Measurements from ENCODE around the gene NTSR1.

NTSR1 gene

DNA sequence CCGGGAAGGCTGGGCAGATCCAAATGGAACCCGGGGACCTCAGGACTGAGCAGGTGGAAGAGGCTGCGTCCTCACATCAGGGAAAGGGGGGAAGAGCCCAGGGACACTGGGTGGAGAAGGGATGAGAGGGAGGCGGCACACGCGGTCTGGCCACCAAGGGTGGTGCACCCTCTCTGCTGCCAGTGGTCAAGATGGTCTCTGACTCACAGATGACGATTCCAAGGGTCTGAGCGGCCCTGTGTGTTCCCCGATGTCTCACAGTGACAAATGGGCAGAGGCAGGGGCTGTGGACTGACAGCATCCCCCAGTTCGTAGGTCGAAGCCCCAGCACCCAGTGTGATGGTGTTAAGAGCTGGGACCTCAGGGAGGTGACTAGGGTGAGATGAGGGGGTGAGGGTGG is 34.3 kb upstream of the NTSR1 start:
- no peak for DNase-seq (ENCODE audit: low spot score)
- TF ChIP-seq, protein P1, sequence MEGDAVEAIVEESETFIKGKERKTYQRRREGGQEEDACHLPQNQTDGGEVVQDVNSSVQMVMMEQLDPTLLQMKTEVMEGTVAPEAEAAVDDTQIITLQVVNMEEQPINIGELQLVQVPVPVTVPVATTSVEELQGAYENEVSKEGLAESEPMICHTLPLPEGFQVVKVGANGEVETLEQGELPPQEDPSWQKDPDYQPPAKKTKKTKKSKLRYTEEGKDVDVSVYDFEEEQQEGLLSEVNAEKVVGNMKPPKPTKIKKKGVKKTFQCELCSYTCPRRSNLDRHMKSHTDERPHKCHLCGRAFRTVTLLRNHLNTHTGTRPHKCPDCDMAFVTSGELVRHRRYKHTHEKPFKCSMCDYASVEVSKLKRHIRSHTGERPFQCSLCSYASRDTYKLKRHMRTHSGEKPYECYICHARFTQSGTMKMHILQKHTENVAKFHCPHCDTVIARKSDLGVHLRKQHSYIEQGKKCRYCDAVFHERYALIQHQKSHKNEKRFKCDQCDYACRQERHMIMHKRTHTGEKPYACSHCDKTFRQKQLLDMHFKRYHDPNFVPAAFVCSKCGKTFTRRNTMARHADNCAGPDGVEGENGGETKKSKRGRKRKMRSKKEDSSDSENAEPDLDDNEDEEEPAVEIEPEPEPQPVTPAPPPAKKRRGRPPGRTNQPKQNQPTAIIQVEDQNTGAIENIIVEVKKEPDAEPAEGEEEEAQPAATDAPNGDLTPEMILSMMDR (IDR thresholded peaks at IDR 0.05; ENCODE audit: poor library complexity, severe bottlenecking) = no peak
- H3K36me3 ChIP-seq (ENCODE audit: low read depth) = no peaks in the 10 kb centered on the region
- ATAC-seq (ENCODE audit: low read depth) = no peak
- no peak overlapping the region for H3K27ac ChIP-seq (ENCODE audit: poor library complexity, severe bottlenecking)
- no peaks in the 10 kb centered on the region for H3K4me1 ChIP-seq (ENCODE audit: insufficient read depth, poor library complexity, severe bottlenecking)
- no peaks in the 10 kb centered on the region for H3K27me3 ChIP-seq (ENCODE audit: insufficient read depth, poor library complexity, severe bottlenecking)
- no peaks in the 10 kb centered on the region for H3K9me3 ChIP-seq (ENCODE audit: severe bottlenecking)
- H3K4me3 ChIP-seq (ENCODE audit: severe bottlenecking) = no peak overlapping the region

DNA sequence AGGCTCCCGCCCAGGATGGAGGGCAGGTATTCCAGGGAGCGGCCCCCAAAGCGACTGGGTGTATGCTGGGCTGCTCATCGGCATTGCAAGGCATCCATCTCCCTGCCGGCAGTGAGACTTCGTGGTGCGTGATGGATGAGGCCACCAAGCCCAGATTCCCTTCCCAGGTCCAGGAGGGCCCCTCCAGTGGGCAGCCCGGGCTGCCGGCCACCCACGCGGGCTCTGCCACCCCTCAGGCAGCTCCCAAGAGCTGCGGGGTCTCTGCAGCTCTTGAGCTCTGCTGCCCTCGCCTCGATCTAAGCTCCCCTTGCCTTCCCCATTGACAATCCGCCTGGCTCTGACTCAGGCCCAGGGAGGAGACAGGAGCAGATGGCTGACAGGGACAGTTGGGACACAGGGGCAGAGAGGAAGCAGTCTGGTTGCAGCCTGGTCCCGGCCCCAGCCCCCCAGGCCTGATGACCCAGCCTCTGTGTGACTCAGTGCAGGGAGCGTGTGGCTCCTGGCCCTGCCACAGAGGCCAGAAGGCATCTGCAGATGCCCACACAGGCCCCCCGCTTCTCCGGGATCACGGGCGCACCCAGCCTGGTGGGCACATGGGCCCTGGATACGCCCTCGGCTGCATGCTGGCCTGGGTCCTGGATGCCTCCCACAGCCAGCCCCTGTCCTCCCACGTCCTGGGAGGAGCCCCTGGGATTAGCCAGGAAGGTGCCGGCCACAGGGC is 33.3 kb upstream of the NTSR1 start:
- Histone ChIP-seq H3K9me3 (ENCODE audit: severe bottlenecking) (no peaks in the 10 kb centered on the region), H3K27me3 (ENCODE audit: insufficient read depth, poor library complexity, severe bottlenecking) (no peaks in the 10 kb centered on the region), H3K36me3 (ENCODE audit: low read depth) (no peaks in the 10 kb centered on the region), H3K4me3 (ENCODE audit: severe bottlenecking) (no peak overlapping the region), H3K27ac (ENCODE audit: poor library complexity, severe bottlenecking) (no peak overlapping the region), H3K4me1 (ENCODE audit: insufficient read depth, poor library complexity, severe bottlenecking) (no peaks in the 10 kb centered on the region)
- TF ChIP-seq, protein P1 (IDR thresholded peaks at IDR 0.05; ENCODE audit: poor library complexity, severe bottlenecking) = no peak
- no peak for DNase-seq (ENCODE audit: low spot score)
- peak; percentile 44 for ATAC-seq (ENCODE audit: low read depth)

DNA sequence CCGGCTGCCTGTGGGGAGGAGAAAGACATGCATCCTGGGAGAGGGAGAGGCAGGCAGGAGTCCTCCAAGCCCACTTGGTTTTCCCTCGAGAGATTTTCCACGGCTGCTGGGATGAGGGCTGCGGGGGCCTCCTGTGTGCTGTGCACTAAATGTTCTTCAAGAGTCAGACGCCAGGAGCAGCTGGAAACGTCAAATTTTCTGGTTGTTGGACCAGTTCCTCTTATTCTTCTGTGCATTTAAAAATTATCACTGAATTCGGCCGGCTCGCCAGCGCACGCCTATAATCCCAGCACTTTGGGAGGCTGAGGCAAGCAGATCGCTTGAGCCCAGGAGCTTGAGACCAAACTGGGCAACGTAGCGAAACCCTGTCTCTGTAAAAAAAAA is 32.8 kb upstream of the NTSR1 start:
- Histone ChIP-seq H3K4me1 (ENCODE audit: insufficient read depth, poor library complexity, severe bottlenecking) (no peaks in the 10 kb centered on the region), H3K4me3 (ENCODE audit: severe bottlenecking) (no peak overlapping the region), H3K27ac (ENCODE audit: poor library complexity, severe bottlenecking) (no peak overlapping the region), H3K9me3 (ENCODE audit: severe bottlenecking) (no peaks in the 10 kb centered on the region), H3K27me3 (ENCODE audit: insufficient read depth, poor library complexity, severe bottlenecking) (no peaks in the 10 kb centered on the region), H3K36me3 (ENCODE audit: low read depth) (no peaks in the 10 kb centered on the region)
- DNase-seq (ENCODE audit: low spot score) = no peak
- ATAC-seq (ENCODE audit: low read depth) = no peak
- TF ChIP-seq, protein P1 (IDR thresholded peaks at IDR 0.05; ENCODE audit: poor library complexity, severe bottlenecking) = no peak

DNA sequence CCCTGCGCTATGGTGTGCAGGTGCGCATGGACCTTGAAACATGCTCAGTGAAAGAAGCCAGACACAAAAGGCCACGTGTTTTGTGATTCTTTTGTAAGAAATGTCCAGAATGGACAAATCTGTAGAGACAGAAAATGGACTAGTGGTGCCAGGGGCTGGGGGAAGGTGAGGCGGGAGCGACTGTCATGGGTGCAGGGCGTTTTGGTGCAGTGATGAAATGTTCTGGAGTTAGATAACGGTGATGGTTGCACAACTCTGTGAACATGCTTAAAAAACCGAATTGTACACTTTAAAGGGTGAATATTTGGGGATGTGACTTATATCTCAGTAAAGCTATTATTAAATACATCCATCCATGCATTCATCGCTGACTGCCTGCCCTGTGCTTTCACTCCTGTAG is 31.7 kb upstream of the NTSR1 start:
- Histone ChIP-seq H3K27ac (ENCODE audit: poor library complexity, severe bottlenecking) (no peak overlapping the region), H3K4me3 (ENCODE audit: severe bottlenecking) (no peak overlapping the region), H3K36me3 (ENCODE audit: low read depth) (no peaks in the 10 kb centered on the region), H3K4me1 (ENCODE audit: insufficient read depth, poor library complexity, severe bottlenecking) (no peaks in the 10 kb centered on the region), H3K27me3 (ENCODE audit: insufficient read depth, poor library complexity, severe bottlenecking) (peaks cover 4% of the 10 kb centered on the region), H3K9me3 (ENCODE audit: severe bottlenecking) (no peaks in the 10 kb centered on the region)
- DNase-seq (ENCODE audit: low spot score) = no peak
- no peak for ATAC-seq (ENCODE audit: low read depth)
- TF ChIP-seq, protein P1 (IDR thresholded peaks at IDR 0.05; ENCODE audit: poor library complexity, severe bottlenecking) = no peak

DNA sequence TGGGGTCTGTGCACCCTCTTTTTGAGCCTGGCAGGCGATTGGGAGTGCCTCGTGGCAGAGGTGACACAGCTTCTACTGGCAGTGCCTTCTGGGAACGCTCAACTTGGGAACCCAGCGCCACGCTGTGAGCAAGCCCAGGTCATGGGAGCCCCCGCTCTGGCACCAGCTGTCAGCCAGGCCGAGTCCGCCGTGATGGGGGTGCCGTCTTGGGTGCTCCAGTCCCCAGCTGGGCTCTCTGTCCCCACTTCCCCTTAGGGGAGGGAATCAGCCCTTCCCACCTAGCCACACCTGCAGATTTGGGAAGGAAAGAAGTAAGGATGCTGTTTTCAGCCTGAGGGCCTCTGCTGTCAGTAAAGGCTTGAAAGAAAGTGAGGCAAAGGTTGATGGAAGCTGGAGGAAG is 31.0 kb upstream of the NTSR1 start:
- TF ChIP-seq, protein P1 (IDR thresholded peaks at IDR 0.05; ENCODE audit: poor library complexity, severe bottlenecking) = no peak
- no peaks in the 10 kb centered on the region for H3K4me1 ChIP-seq (ENCODE audit: insufficient read depth, poor library complexity, severe bottlenecking)
- H3K27ac ChIP-seq (ENCODE audit: poor library complexity, severe bottlenecking) = no peak overlapping the region
- ATAC-seq (ENCODE audit: low read depth) (no peak), DNase-seq (ENCODE audit: low spot score) (no peak)
- H3K27me3 ChIP-seq (ENCODE audit: insufficient read depth, poor library complexity, severe bottlenecking) = peaks cover 4% of the 10 kb centered on the region
- H3K9me3 ChIP-seq (ENCODE audit: severe bottlenecking) = no peaks in the 10 kb centered on the region
- H3K4me3 ChIP-seq (ENCODE audit: severe bottlenecking) = no peak overlapping the region
- H3K36me3 ChIP-seq (ENCODE audit: low read depth) = no peaks in the 10 kb centered on the region

All from RWPE2 (cell line).